GM23338 (cell line): ENCODE measurements around the gene NFE2L1. TPM values are rescaled to one million over a fixed set of nuclear protein-coding genes. Genes with fewer than 3 reads are reported as not detected.

Experiments
- ATAC-seq: fragments of 200-7000 bp; cut with Tn5 transposase; 3 replicates; pipeline ENCODE4 v1.9.1; 2020
- DNase-seq: peaks from one replicate; pipeline ENCODE4 v3.0.0-alpha.2; 2015; ENCODE audit warnings: low spot score
- H2AFZ ChIP-seq: fragments of 200-600 bp; sonication (generic); 2 replicates; pipeline ENCODE4 v1.8.0; 2016; ENCODE audit warnings: antibody characterized with exemption, mild to moderate bottlenecking, moderate library complexity
- H3F3A ChIP-seq: fragments of 200-600 bp; sonication (generic); replicated peaks from 2 replicates; pipeline ENCODE4 v1.8.0; 2017; ENCODE audit warnings: antibody characterized with exemption, mixed run types, low read depth
- H3K27ac ChIP-seq: fragments of 200-600 bp; sonication (generic); 2 replicates; pipeline ENCODE4 v1.6.1; 2016; ENCODE audit warnings: low read depth
- H3K27me3 ChIP-seq: fragments of 200-600 bp; sonication (generic); 2 replicates; pipeline ENCODE4 v1.8.0; 2016; ENCODE audit warnings: mild to moderate bottlenecking, mixed run types, moderate library complexity; ENCODE audit not compliant: insufficient read depth
- H3K36me3 ChIP-seq: fragments of 200-600 bp; sonication (generic); 2 replicates; pipeline ENCODE4 v1.8.0; 2016; ENCODE audit warnings: mild to moderate bottlenecking; ENCODE audit not compliant: insufficient read depth
- H3K4me1 ChIP-seq: fragments of 200-600 bp; sonication (generic); 2 replicates; pipeline ENCODE4 v1.8.0; 2016; ENCODE audit warnings: mild to moderate bottlenecking, moderate library complexity; ENCODE audit not compliant: insufficient read depth
- H3K4me2 ChIP-seq: fragments of 200-600 bp; sonication (generic); 2 replicates; pipeline ENCODE4 v1.7.1; 2017; ENCODE audit warnings: mixed run types
- H3K4me3 ChIP-seq: fragments of 200-600 bp; sonication (generic); 2 replicates; pipeline ENCODE4 v1.6.1; 2016; ENCODE audit warnings: mixed run types
- H3K79me2 ChIP-seq: fragments of 200-600 bp; sonication (generic); replicated peaks from 2 replicates; pipeline ENCODE4 v1.8.0; 2017; ENCODE audit warnings: mild to moderate bottlenecking; ENCODE audit not compliant: insufficient read depth
- H3K9me2 ChIP-seq: fragments of 200-600 bp; sonication (generic); 2 replicates; pipeline ENCODE4 v1.8.0; 2017; ENCODE audit not compliant: insufficient read depth
- H4K20me1 ChIP-seq: fragments of 200-600 bp; sonication (generic); replicated peaks from 2 replicates; pipeline ENCODE4 v1.8.0; 2017; ENCODE audit warnings: mild to moderate bottlenecking; ENCODE audit not compliant: insufficient read depth
- H3K27ac Mint-ChIP-seq: 2 replicates; pipeline ENCODE4 v1.8.0; 2020; ENCODE audit warnings: inconsistent platforms, mild to moderate bottlenecking, moderate library complexity, mixed read lengths
- H3K27me3 Mint-ChIP-seq: 3 replicates; pipeline ENCODE4 v1.8.0; 2022; ENCODE audit warnings: low read depth, mild to moderate bottlenecking, moderate library complexity, mixed read lengths, inconsistent platforms; ENCODE audit not compliant: insufficient read depth, poor library complexity
- H3K36me3 Mint-ChIP-seq: 3 replicates; pipeline ENCODE4 v1.8.0; 2021; ENCODE audit warnings: low read depth, mild to moderate bottlenecking, inconsistent platforms, moderate library complexity, mixed read lengths
- H3K4me1 Mint-ChIP-seq: 3 replicates; pipeline ENCODE4 v1.8.0; 2020; ENCODE audit warnings: mild to moderate bottlenecking, inconsistent platforms, mixed read lengths
- H3K4me3 Mint-ChIP-seq: 3 replicates; pipeline ENCODE4 v1.8.0; 2021; ENCODE audit warnings: moderate library complexity, mild to moderate bottlenecking, inconsistent platforms, mixed read lengths
- H3K9me3 Mint-ChIP-seq: 3 replicates; pipeline ENCODE4 v1.8.0; 2020; ENCODE audit warnings: moderate library complexity, mild to moderate bottlenecking, inconsistent platforms, mixed read lengths
- CREB1 ChIP-seq: fragments of 250-450 bp; sonication (Bioruptor Pico); IDR thresholded peaks from 2 replicates; pipeline ENCODE4 v1.5.0; 2020; ENCODE audit warnings: low read depth, mild to moderate bottlenecking, moderate library complexity
- CTCF ChIP-seq, 2 experiments: fragments of 200-600 bp in 1 of 2; sonication (generic) in 1 of 2; conservative IDR thresholded peaks; 2 replicates each; pipeline versions ENCODE4 v1.5.1 to v1.6.1; 2016 to 2017; ENCODE audit warnings: antibody characterized with exemption in 2 of 2, low read depth in 2 of 2, mild to moderate bottlenecking in 2 of 2, moderate library complexity in 1 of 2
- ETS1 ChIP-seq: IDR thresholded peaks from 2 replicates; pipeline ENCODE4 v1.6.1; 2016; ENCODE audit warnings: antibody characterized with exemption
- JUNB ChIP-seq: IDR thresholded peaks from one replicate; pipeline ENCODE4 v1.6.1; 2016; ENCODE audit warnings: antibody characterized with exemption; ENCODE audit not compliant: unreplicated experiment
- NANOG ChIP-seq: IDR thresholded peaks from 2 replicates; pipeline ENCODE4 v1.6.1; 2016; ENCODE audit warnings: antibody characterized with exemption, borderline replicate concordance
- REST ChIP-seq: IDR thresholded peaks from one replicate; pipeline ENCODE4 v1.6.1; 2018; ENCODE audit warnings: antibody characterized with exemption; ENCODE audit not compliant: unreplicated experiment
- ZNF462 ChIP-seq: fragments of 250-450 bp; sonication (Bioruptor Pico); IDR thresholded peaks from 2 replicates; pipeline ENCODE4 v1.5.0; 2020; ENCODE audit warnings: mild to moderate bottlenecking, moderate library complexity
- polyA plus RNA-seq: library from polyadenylated mRNA; unstranded; fragments of >200 nt; fragmentation: Nextera tagmentation; extraction: Ambion mirVana; gene quantifications from 2 replicates; pipeline ENCODE4 v1.2.1, GENCODE V29; 2016
- total RNA-seq: library from RNA; depleted of rRNA; stranded (reverse); fragments of >200 nt; shearing (Covaris generic); gene quantifications from 2 replicates; pipeline ENCODE4 v1.2.3, GENCODE V29; 2014

NFE2L1 gene
- total and polyA plus RNA-seq, 2 experiments from 2014 or later: 39.9 to 138 TPM

- Mint-ChIP-seq H3K27me3 (peaks cover 33% of the 10 kb centered on the region), H3K27ac (peak overlapping the region; percentile 88), H3K9me3 (no peaks in the 10 kb centered on the region), H3K4me1 (peaks cover 64% of the 10 kb centered on the region), H3K4me3 (peak overlapping the region; percentile 98), H3K36me3 (peaks cover 50% of the 10 kb centered on the region)
- Histone ChIP-seq H3K79me2 (peaks cover 74% of the 10 kb centered on the region), H3K4me3 (peak overlapping the region; percentile 99), H3K36me3 (peaks cover 12% of the 10 kb centered on the region), H3K27me3 (no peaks in the 10 kb centered on the region), H3K9me2 (no peaks in the 10 kb centered on the region), H3F3A (peaks cover 31% of the 10 kb centered on the region; the same call in 1 of the 2 replicates), H4K20me1 (peaks cover 23% of the 10 kb centered on the region; the same call in 1 of the 2 replicates), H3K27ac (peak overlapping the region; percentile 93), H3K4me1 (peaks cover 58% of the 10 kb centered on the region), H2AFZ (no peak overlapping the region), H3K4me2 (peak overlapping the region; percentile 94; the same call in 1 of the 2 replicates)
- DNase-seq: no peak
- no peak for TF ChIP-seq CREB1
- TF ChIP-seq REST: no peak
- ATAC-seq: no peak
These were observed 3.1 kb downstream of the NFE2L1 start for GRCh38 chr17:48051283-48051682.

- DNase-seq (peak; percentile 43), ATAC-seq (no peak)
- H3K4me1 Mint-ChIP-seq: peaks cover 64% of the 10 kb centered on the region
- Histone ChIP-seq H3F3A (peaks cover 30% of the 10 kb centered on the region; the same call in 1 of the 2 replicates), H3K79me2 (peaks cover 74% of the 10 kb centered on the region), H4K20me1 (peaks cover 23% of the 10 kb centered on the region; the same call in 1 of the 2 replicates), H2AFZ (no peak overlapping the region), H3K27ac (peak overlapping the region; percentile 93; the same call in 1 of the 2 replicates), H3K9me2 (no peaks in the 10 kb centered on the region), H3K4me1 (peaks cover 58% of the 10 kb centered on the region), H3K4me2 (peak overlapping the region; percentile 94), H3K4me3 (peak overlapping the region; percentile 99), H3K36me3 (peaks cover 17% of the 10 kb centered on the region), H3K27me3 (no peaks in the 10 kb centered on the region)
- H3K4me3 Mint-ChIP-seq: peak overlapping the region; percentile 98
- H3K36me3 Mint-ChIP-seq: peaks cover 56% of the 10 kb centered on the region
- peak overlapping the region; percentile 88 for H3K27ac Mint-ChIP-seq
- H3K27me3 Mint-ChIP-seq: peaks cover 34% of the 10 kb centered on the region
- no peaks in the 10 kb centered on the region for H3K9me3 Mint-ChIP-seq
- TF ChIP-seq JUNB (no peak), NANOG (no peak), ETS1 (no peak), CREB1 (no peak), CTCF (conservative IDR thresholded peaks at IDR 0.05; ENCODE audit: low read depth in 2 of 2) (no peak), ZNF462 (CRISPR knock-in tag) (no peak)
These were observed 3.7 kb downstream of the NFE2L1 start for GRCh38 chr17:48051706-48052486.
